ENCODE measurements around the gene FAM124B.
A peak's percentile ranks its signal among the peaks of the same experiment; 100 is the strongest.

DNA sequence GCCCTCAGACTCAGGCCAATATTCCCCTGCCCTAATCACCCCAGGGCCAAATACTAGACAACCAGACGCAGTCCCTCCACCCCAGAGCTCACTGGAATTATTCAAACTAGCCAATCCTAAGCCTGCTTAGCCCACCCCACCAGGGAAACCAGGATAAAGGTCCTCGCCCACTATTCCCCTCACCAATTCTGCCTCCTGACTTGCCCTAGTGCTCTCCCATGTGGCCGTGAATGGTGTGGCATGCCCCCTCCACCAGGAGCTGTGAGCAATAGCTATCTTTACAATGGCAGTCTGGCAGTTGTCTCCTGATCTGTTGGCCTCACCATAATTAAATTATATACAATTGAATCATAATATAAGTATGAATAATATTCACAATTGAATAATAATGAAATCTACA is 42.3 kb downstream of the FAM124B start:
- TF ChIP-seq, protein P1, sequence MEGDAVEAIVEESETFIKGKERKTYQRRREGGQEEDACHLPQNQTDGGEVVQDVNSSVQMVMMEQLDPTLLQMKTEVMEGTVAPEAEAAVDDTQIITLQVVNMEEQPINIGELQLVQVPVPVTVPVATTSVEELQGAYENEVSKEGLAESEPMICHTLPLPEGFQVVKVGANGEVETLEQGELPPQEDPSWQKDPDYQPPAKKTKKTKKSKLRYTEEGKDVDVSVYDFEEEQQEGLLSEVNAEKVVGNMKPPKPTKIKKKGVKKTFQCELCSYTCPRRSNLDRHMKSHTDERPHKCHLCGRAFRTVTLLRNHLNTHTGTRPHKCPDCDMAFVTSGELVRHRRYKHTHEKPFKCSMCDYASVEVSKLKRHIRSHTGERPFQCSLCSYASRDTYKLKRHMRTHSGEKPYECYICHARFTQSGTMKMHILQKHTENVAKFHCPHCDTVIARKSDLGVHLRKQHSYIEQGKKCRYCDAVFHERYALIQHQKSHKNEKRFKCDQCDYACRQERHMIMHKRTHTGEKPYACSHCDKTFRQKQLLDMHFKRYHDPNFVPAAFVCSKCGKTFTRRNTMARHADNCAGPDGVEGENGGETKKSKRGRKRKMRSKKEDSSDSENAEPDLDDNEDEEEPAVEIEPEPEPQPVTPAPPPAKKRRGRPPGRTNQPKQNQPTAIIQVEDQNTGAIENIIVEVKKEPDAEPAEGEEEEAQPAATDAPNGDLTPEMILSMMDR (IDR thresholded peaks at IDR 0.05) = peak in 1 of 3 experiments; percentile 20
- TF ChIP-seq POLR2A (IDR thresholded peaks at IDR 0.05) = no peak

All from testis (tissue), 2 donors.